Liver (tissue), 3 donors: Measurements from ENCODE around the gene RAET1E.
"Not testable (repeated sequence)": the region's sequence is repeated elsewhere in the genome, so short reads cannot be mapped to it uniquely, and the experiment has no call there.

ENCODE experiments used
- CTCF ChIP-seq: fragments of 150-350 bp; IDR thresholded peaks from 2 replicates; pipeline ENCODE4 v1.5.1; 2017; ENCODE audit warnings: improper control_type of control experiment, low read depth, low read length; ENCODE audit not compliant: missing input control
- EGR1 ChIP-seq, 2 donors: IDR thresholded peaks; 2 replicates each; pipeline ENCODE4 v1.6.1; 2016 to 2018; ENCODE audit warnings: antibody characterized with exemption in 2 of 2, low read depth in 2 of 2
- JUND ChIP-seq, 2 donors: IDR thresholded peaks; 2 replicates each; pipeline ENCODE4 v1.6.1; 2016; ENCODE audit warnings: antibody characterized with exemption in 2 of 2
- MAX ChIP-seq: IDR thresholded peaks from 2 replicates; pipeline ENCODE4 v1.6.1; 2016; ENCODE audit warnings: antibody characterized with exemption
- RAD21 ChIP-seq, 2 donors: IDR thresholded peaks; 2 replicates each; pipeline ENCODE4 v1.6.1; 2016; ENCODE audit warnings: antibody characterized with exemption in 2 of 2, mild to moderate bottlenecking in 2 of 2
- ZBTB33 ChIP-seq: IDR thresholded peaks from 2 replicates; pipeline ENCODE4 v1.6.1; 2016; ENCODE audit warnings: antibody characterized with exemption
- donor health status: healthy.
- donor health status: healthy.

- not testable (repeated sequence) for TF ChIP-seq JUND (IDR thresholded peaks at IDR 0.05); CTCF; MAX; ZBTB33; RAD21 (IDR thresholded peaks at IDR 0.05); EGR1 (IDR thresholded peaks at IDR 0.05; ENCODE audit: low read depth in 2 of 2)
Measured at GRCh38 chr6:149908480-149908879, 10.6 kb upstream of the RAET1E start.
